GM12878 (cell line): ENCODE measurements around the gene DMRTC2. TPM values are rescaled to one million over a fixed set of nuclear protein-coding genes. Genes with fewer than 3 reads are reported as not detected.

Experiments used
- ATAC-seq: fragments of 200-7000 bp; cut with Tn5 transposase; 3 replicates; pipeline ENCODE4 v1.9.1; 2020; ENCODE audit warnings: mild to moderate bottlenecking, moderate library complexity
- BruUV-seq: library from RNA; stranded (reverse); fragments of 400-500 nt; replicated peaks from 2 replicates; lab custom pipeline; 2021; lab: Mats Ljungman, UMichigan
- CTCF ChIA-PET: fragments of 300-600 bp; sonication (Branson Sonifier 250); formaldehyde crosslinking; extraction: SDS; loops from one replicate; lab custom pipeline; 2021; ENCODE audit warnings: inconsistent platforms; lab: Yijun Ruan, JAX
- POLR2A ChIA-PET: fragments of 350-600 bp; formaldehyde crosslinking; extraction: SDS; loops from one replicate; lab custom pipeline; 2021; ENCODE audit warnings: inconsistent platforms; lab: Charles Lee
- RAD21 ChIA-PET: fragments of 300-600 bp; sonication (Branson Sonifier 250); formaldehyde crosslinking; loops from one replicate; lab custom pipeline; 2023; ENCODE audit warnings: antibody characterized with exemption; ENCODE audit not compliant: unreplicated experiment; lab: Charles Lee
- SMC1A ChIA-PET: fragments of 300-600 bp; sonication (Branson Sonifier 250); formaldehyde crosslinking; loops from one replicate; lab custom pipeline; 2023; ENCODE audit not compliant: unreplicated experiment, uncharacterized antibody; lab: Charles Lee
- DNase-seq: peaks from one replicate; pipeline ENCODE4 v3.0.0-alpha.2; 2011; ENCODE audit warnings: low read depth, low spot score
- FAIRE-seq: peaks from 3 replicates; lab custom pipeline; 2011; peaks lifted over from hg19 to GRCh38; lab: Jason Lieb, UNC
- H2AFZ ChIP-seq: 2 replicates; pipeline ENCODE4 v1.6.0; 2011; ENCODE audit warnings: low read depth, low read length, control low read depth; ENCODE audit not compliant: control insufficient read depth
- H3K27ac ChIP-seq: 2 replicates; pipeline ENCODE4 v1.5.1; 2011; ENCODE audit warnings: control low read depth; ENCODE audit not compliant: control insufficient read depth, insufficient read depth
- H3K27me3 ChIP-seq, 2 experiments: replicated peaks in 1 of 2; 2 replicates each; pipeline versions ENCODE4 v1.6.0 to v1.6.1; 2011; ENCODE audit warnings: low read length in 1 of 2; ENCODE audit not compliant: control insufficient read depth in 2 of 2, insufficient read depth in 2 of 2
- H3K36me3 ChIP-seq, 2 experiments: 2 replicates each; pipeline ENCODE4 v1.5.1; 2011; ENCODE audit warnings: low read length in 1 of 2; ENCODE audit not compliant: control insufficient read depth in 2 of 2, insufficient read depth in 2 of 2
- H3K4me1 ChIP-seq: 2 replicates; pipeline ENCODE4 v1.6.1; 2011; ENCODE audit warnings: mild to moderate bottlenecking, low read length, moderate library complexity, mixed read lengths; ENCODE audit not compliant: control insufficient read depth, insufficient read depth
- H3K4me2 ChIP-seq: 2 replicates; pipeline ENCODE4 v1.6.0; 2011; ENCODE audit warnings: control low read depth; ENCODE audit not compliant: control insufficient read depth, insufficient read depth
- H3K4me3 ChIP-seq: fragments of 200-600 bp; sonication (generic); 2 replicates; pipeline ENCODE4 v1.5.1; 2016
- H3K79me2 ChIP-seq: 2 replicates; pipeline ENCODE4 v1.6.0; 2011; ENCODE audit warnings: low read length; ENCODE audit not compliant: control insufficient read depth, insufficient read depth
- H3K9ac ChIP-seq: 2 replicates; pipeline ENCODE4 v1.8.0; 2011; ENCODE audit warnings: low read length, control low read depth, mixed read lengths; ENCODE audit not compliant: control insufficient read depth, insufficient read depth
- H3K9me3 ChIP-seq: replicated peaks from 3 replicates; pipeline ENCODE4 v1.5.1; 2011; ENCODE audit warnings: mild to moderate bottlenecking, low read length; ENCODE audit not compliant: control insufficient read depth, insufficient read depth
- H4K20me1 ChIP-seq: 2 replicates; pipeline ENCODE4 v1.6.0; 2011; ENCODE audit not compliant: control insufficient read depth, insufficient read depth
- BCL11A ChIP-seq: IDR thresholded peaks from 2 replicates; pipeline ENCODE4 v1.6.1; 2011; ENCODE audit warnings: low read depth, low read length
- CBFB ChIP-seq: IDR thresholded peaks from 2 replicates; pipeline ENCODE4 v1.6.1; 2016; ENCODE audit warnings: antibody characterized with exemption, low read depth
- CHD1 ChIP-seq: IDR thresholded peaks from 2 replicates; pipeline ENCODE4 v1.6.1; 2012; ENCODE audit warnings: low read depth, low read length, improper control_type of control experiment
- DPF2 ChIP-seq: fragments of 450-650 bp; IDR thresholded peaks from 2 replicates; pipeline ENCODE4 v1.6.1; 2017; ENCODE audit warnings: mild to moderate bottlenecking
- EED ChIP-seq: sonication (generic); IDR thresholded peaks from 2 replicates; pipeline ENCODE4 v1.6.1; 2016; ENCODE audit warnings: antibody characterized with exemption, low read depth
- IKZF1 ChIP-seq: fragments of 450-650 bp; conservative IDR thresholded peaks from 2 replicates; pipeline ENCODE4 v1.6.1; 2017; ENCODE audit warnings: antibody characterized with exemption, mild to moderate bottlenecking
- SIX5 ChIP-seq: IDR thresholded peaks from 2 replicates; pipeline ENCODE4 v1.6.1; 2011; ENCODE audit warnings: mild to moderate bottlenecking, low read depth, low read length, moderate library complexity; ENCODE audit not compliant: severe bottlenecking
- SP1 ChIP-seq: IDR thresholded peaks from one replicate; pipeline ENCODE4 v1.6.1; 2011; ENCODE audit warnings: low read depth, low read length
- ZNF217 ChIP-seq: fragments of 450-650 bp; IDR thresholded peaks from 2 replicates; pipeline ENCODE4 v1.6.1; 2017; ENCODE audit warnings: antibody characterized with exemption, mild to moderate bottlenecking
- ZNF274 ChIP-seq: IDR thresholded peaks from one replicate; pipeline ENCODE4 v1.8.0; 2011; ENCODE audit not compliant: insufficient read length, insufficient read depth
- in situ Hi-C: fragments of 300-500 bp; cut with MboI; formaldehyde crosslinking; loops from 9 replicates; pipeline ENCODE4 v1.14.3; 2018; ENCODE audit warnings: mixed read lengths
- intact Hi-C: fragments of 100-400 bp; cut with micrococcal nuclease; formaldehyde crosslinking; loops from one replicate; pipeline ENCODE4 v1.14.2; 2022; ENCODE audit not compliant: unreplicated experiment
- polyA plus RNA-seq, 11 experiments: library from polyadenylated mRNA; depleted of rRNA in 4 of 11; unstranded in 6 of 11; stranded (reverse) in 5 of 11; fragments of >200 nt; fragmentation: Nextera tagmentation in 4 of 11; fragmentation: Illumina TruSeq in 1 of 11; extraction: Ambion mirVana in 4 of 11; extraction: Trizol in 1 of 11; gene quantifications; 1 replicate in 1 of 11; 2 replicates in 10 of 11; pipeline versions ENCODE4 v1.2.1 to v1.2.3, GENCODE V29; 2011 to 2016; ENCODE audit warnings: inconsistent platforms in 2 of 11, missing spikeins in 2 of 11, low read depth in 1 of 11
- total RNA-seq, 4 experiments: library from RNA; depleted of rRNA in 3 of 4; stranded (reverse); fragments of >200 nt in 3 of 4; fragmentation: Illumina TruSeq in 1 of 4; extraction: Trizol in 1 of 4; gene quantifications; 2 replicates each; pipeline versions ENCODE4 v1.2.1 to v1.2.3, GENCODE V29; 2013 to 2021
- TF ChIP-seq, protein P1 (sequence below): fragments of 450-650 bp; formaldehyde crosslinking; IDR thresholded peaks from 2 replicates; pipeline ENCODE4 v1.4.0; 2022; ENCODE audit warnings: mild to moderate bottlenecking, moderate library complexity

The DMRTC2 gene
- total and polyA plus RNA-seq, 10 of the 15 experiments (the other 5 are each of a cell fraction or from before 2014, with no cell fraction given), result not detected

DNA sequence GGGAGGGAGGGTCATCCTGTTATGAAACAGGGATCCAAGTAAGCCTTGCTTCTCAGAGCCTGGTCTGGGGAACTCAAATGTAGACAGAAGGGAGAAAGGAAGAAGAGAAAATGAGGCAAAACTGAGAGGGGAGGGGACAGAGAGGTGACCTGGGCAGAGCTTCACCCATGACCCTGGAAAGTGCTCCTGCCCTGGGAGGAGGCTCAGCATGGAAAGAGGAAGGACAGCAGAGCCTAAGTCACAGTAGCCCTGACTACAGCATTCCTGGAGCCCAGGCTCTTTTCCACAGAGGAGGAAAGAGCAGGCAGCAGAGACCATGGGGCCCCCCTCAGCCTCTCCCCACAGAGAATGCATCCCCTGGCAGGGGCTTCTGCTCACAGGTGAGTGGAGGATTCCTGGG is 48.5 kb upstream of the DMRTC2 start, which contains the start of gene CEACAM3:
CEACAM3 (plus strand) TSS at position 226 of the 400 bp plus-strand sequence; CDS start at position 317, 91 bp downstream.
- no peak within 1 kb of the TSS for H3K27ac ChIP-seq
- CTCF ChIA-PET, result interaction anchor here (0.7 to 7.2 kb wide), 11 partner anchors 10 to 162 kb away, joined by 3 to 188 read pairs (median 19); partner anchors contain the start of genes CEACAM6 and RABAC1
- RAD21 ChIA-PET, result interaction anchor here (5.2 kb wide), 1 partner anchor 24 kb away, joined by 37 read pairs; no protein-coding TSS in a partner anchor
- TF ChIP-seq DPF2 (no peak), IKZF1 (no peak), BCL11A (no peak), SP1 (no peak), EED (no peak), ZNF274 (no peak), CHD1 (no peak), CBFB (no peak), SIX5 (no peak), ZNF217 (no peak)
- TF ChIP-seq, protein P1, sequence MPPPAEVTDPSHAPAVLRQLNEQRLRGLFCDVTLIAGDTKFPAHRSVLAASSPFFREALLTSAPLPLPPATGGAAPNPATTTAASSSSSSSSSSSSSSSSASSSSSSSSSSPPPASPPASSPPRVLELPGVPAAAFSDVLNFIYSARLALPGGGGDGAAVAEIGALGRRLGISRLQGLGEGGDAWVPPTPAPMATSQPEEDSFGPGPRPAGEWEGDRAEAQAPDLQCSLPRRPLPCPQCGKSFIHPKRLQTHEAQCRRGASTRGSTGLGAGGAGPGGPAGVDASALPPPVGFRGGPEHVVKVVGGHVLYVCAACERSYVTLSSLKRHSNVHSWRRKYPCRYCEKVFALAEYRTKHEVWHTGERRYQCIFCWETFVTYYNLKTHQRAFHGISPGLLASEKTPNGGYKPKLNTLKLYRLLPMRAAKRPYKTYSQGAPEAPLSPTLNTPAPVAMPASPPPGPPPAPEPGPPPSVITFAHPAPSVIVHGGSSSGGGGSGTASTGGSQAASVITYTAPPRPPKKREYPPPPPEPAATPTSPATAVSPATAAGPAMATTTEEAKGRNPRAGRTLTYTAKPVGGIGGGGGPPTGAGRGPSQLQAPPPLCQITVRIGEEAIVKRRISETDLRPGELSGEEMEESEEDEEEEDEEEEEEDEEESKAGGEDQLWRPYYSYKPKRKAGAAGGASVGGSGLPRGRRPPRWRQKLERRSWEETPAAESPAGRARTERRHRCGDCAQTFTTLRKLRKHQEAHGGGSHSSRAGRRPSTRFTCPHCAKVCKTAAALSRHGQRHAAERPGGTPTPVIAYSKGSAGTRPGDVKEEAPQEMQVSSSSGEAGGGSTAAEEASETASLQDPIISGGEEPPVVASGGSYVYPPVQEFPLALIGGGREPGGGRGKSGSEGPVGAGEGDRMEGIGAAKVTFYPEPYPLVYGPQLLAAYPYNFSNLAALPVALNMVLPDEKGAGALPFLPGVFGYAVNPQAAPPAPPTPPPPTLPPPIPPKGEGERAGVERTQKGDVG, result no peak
- TF ChIP-seq, all 136 proteins: peak for 0
- H3K4me3 ChIP-seq, result no peak within 1 kb of the TSS
- POLR2A ChIA-PET, result no interaction called here
- no peak within 1 kb of the TSS for H3K4me2 ChIP-seq
- no TSS peak for BruUV-seq
- H4K20me1 ChIP-seq, result no peaks in the 10 kb centered on the region
- in situ Hi-C loops, result no loop called here
- H2AFZ ChIP-seq, result no peak within 1 kb of the TSS
- no peaks in the 10 kb centered on the region for H3K36me3 ChIP-seq
- no peak for FAIRE-seq
- H3K9ac ChIP-seq, result no peak within 1 kb of the TSS
- H3K4me1 ChIP-seq, result no peaks in the 10 kb centered on the region; the same call in 1 of the 2 replicates
- SMC1A ChIA-PET, result interaction anchor here (1.2 to 5.5 kb wide), 4 partner anchors 9 to 64 kb away, joined by 3 to 47 read pairs (median 4); partner anchors contain the start of gene RPS19
- H3K27me3 ChIP-seq, result peaks cover 0 to 6% of the 10 kb centered on the region in 2 experiments; a peak in 2 of 4 replicates
- no peaks in the 10 kb centered on the region for H3K9me3 ChIP-seq
- no peaks in the 10 kb centered on the region for H3K79me2 ChIP-seq
- DNase-seq, result no peak
- ATAC-seq, result no peak
- intact Hi-C loops, result no loop called here
